Measurements from ENCODE around the gene VWA2.

DNA sequence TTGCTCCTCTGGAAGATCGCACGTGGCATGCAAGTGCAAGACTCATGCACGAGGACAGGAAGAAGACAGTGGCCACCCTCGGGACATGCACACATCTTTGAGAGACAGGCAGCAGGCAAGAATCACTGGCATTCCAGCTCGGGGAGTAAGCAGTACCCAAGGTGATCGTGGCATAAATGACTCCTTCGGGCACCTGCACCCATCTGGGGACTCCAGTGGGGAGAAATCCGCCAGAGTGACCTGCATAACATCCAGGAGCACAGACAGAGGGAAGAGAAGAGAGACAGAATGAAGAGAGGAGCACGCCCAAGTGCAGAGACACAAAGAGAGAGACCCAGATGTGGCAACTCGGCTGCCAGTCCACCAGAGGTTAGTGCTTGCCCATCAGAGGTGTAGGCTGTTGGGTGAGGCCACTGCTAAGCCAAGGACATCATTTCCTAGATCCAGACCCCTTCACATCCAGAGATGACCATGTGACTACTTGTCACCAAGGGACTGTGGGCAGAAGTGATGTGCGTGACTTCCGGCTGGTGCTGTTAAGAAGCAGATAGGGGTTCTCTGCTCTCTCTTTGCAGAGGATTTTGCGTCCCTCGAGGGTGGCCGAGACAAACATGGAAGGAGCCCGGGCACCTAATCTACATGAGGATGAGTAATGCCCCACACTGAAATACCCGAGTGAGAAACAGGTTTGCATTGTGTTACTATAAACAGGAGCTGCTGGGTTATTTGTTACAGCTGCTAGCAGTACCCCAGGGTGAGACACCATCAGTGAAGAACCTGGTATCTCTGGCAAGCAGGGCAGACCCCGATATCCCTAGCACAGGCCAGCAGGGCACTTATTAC is 80.6 kb downstream of the VWA2 start:
- no peak for TF ChIP-seq GATA2 (IDR thresholded peaks at IDR 0.05; ENCODE audit: insufficient read depth, insufficient read length, low read depth, low read length)
- no peak for TF ChIP-seq POLR2A (IDR thresholded peaks at IDR 0.05; ENCODE audit: low read depth, low read length)
- TF ChIP-seq CTCF (IDR thresholded peaks at IDR 0.05; ENCODE audit: extremely low read depth in 1 of 2, insufficient read depth in 1 of 2, low read depth in 1 of 2, low read length in 2 of 2), result no peak
- no peak for TF ChIP-seq FOS (IDR thresholded peaks at IDR 0.05; ENCODE audit: borderline replicate concordance, insufficient read depth, low read length)
- TF ChIP-seq, protein P1, sequence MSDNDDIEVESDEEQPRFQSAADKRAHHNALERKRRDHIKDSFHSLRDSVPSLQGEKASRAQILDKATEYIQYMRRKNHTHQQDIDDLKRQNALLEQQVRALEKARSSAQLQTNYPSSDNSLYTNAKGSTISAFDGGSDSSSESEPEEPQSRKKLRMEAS (IDR thresholded peaks at IDR 0.05; ENCODE audit: insufficient read depth, insufficient read length), result no peak
- TF ChIP-seq EZH2 (IDR thresholded peaks at IDR 0.05; ENCODE audit: borderline replicate concordance, low read depth, low read length, severe bottlenecking), result no peak
- TF ChIP-seq MYC (IDR thresholded peaks at IDR 0.05; ENCODE audit: low read depth, low read length), result no peak
- no peak for TF ChIP-seq POLR2AphosphoS5 (IDR thresholded peaks at IDR 0.05; ENCODE audit: insufficient read depth, low read depth, low read length)
- TF ChIP-seq JUN (IDR thresholded peaks at IDR 0.05; ENCODE audit: borderline replicate concordance, insufficient read depth, insufficient read length, low read depth), result no peak
